Natural killer cell (primary cell): Measurements from ENCODE around the gene GRK2. TPM values are rescaled to one million over a fixed set of nuclear protein-coding genes. Genes with fewer than 3 reads are reported as not detected.

Experiments used
- ATAC-seq, 3 donors: fragments of 150-1000 bp in 2 of 3; fragments of 200-7000 bp in 1 of 3; cut with Tn5 transposase; 1 replicate in 1 of 3; 2 replicates in 2 of 3; pipeline ENCODE4 v1.10.0; 2021; ENCODE audit warnings: mild to moderate bottlenecking in 2 of 3, moderate library complexity in 2 of 3
- DNase-seq, 2 donors: peaks; one replicate each; pipeline versions ENCODE4 v3.0.0 to v3.0.0-alpha.2; 2013 to 2021; ENCODE audit warnings: mixed read lengths in 1 of 2
- H3K27ac ChIP-seq: one replicate; pipeline ENCODE4 v1.5.1; 2013; ENCODE audit warnings: mild to moderate bottlenecking, low read length
- H3K27me3 ChIP-seq: one replicate; pipeline ENCODE4 v1.6.1; 2013; ENCODE audit warnings: low read length; ENCODE audit not compliant: control insufficient read depth, insufficient read depth
- H3K36me3 ChIP-seq: one replicate; pipeline ENCODE4 v1.6.1; 2013; ENCODE audit warnings: low read length; ENCODE audit not compliant: control insufficient read depth, insufficient read depth
- H3K4me1 ChIP-seq: one replicate; pipeline ENCODE4 v1.6.1; 2013; ENCODE audit warnings: low read length; ENCODE audit not compliant: control insufficient read depth, insufficient read depth
- H3K4me3 ChIP-seq: one replicate; pipeline ENCODE4 v1.5.1; 2013; ENCODE audit warnings: low read length
- H3K9me3 ChIP-seq: one replicate; pipeline ENCODE4 v1.6.1; 2013; ENCODE audit warnings: low read length; ENCODE audit not compliant: control insufficient read depth, insufficient read depth
- H3K27ac Mint-ChIP-seq, 2 donors: one replicate each; pipeline ENCODE4 v1.8.0; 2022; ENCODE audit warnings: mild to moderate bottlenecking in 2 of 2, mixed read lengths in 2 of 2, moderate library complexity in 1 of 2
- H3K27me3 Mint-ChIP-seq, 2 donors: one replicate each; pipeline ENCODE4 v1.8.0; 2022; ENCODE audit warnings: low read depth in 2 of 2, mixed read lengths in 2 of 2
- H3K36me3 Mint-ChIP-seq: one replicate; pipeline ENCODE4 v1.8.0; 2022; ENCODE audit warnings: mixed read lengths
- H3K4me1 Mint-ChIP-seq, 2 donors: one replicate each; pipeline ENCODE4 v1.8.0; 2022; ENCODE audit warnings: mixed read lengths in 2 of 2
- H3K4me3 Mint-ChIP-seq: one replicate; pipeline ENCODE4 v1.8.0; 2022; ENCODE audit warnings: mild to moderate bottlenecking, moderate library complexity, mixed read lengths
- H3K9me3 Mint-ChIP-seq, 2 donors: one replicate each; pipeline ENCODE4 v1.8.0; 2022; ENCODE audit warnings: mixed read lengths in 2 of 2
- WGBS: methylation state at CpG from one replicate; pipeline ENCODE4 v1.1.7; 2013; ENCODE audit warnings: missing lambda C conversion rate; ENCODE audit not compliant: insufficient coverage; 5-methylcytosine and 5-hydroxymethylcytosine counted together
- intact Hi-C: fragments of 100-400 bp; cut with micrococcal nuclease; formaldehyde crosslinking; loops from one replicate; pipeline ENCODE4 v1.14.2; 2022
- total RNA-seq, 4 donors: library from RNA; stranded (reverse); fragments of 120-200 nt in 1 of 4; gene quantifications; one replicate each; pipeline versions ENCODE4 v1.2.3 to v1.2.4, GENCODE V29; 2013 to 2022
- TF ChIP-seq, protein P1 (sequence below): fragments of 200-600 bp; IDR thresholded peaks from one replicate; pipeline ENCODE4 v1.8.0; 2022; ENCODE audit warnings: antibody characterized with exemption

Gene GRK2
- total RNA-seq, 3 donors from 2014 or later (not counting 1 experiment from before 2014, with no cell fraction given): 390 to 482 (median 441) TPM

DNA sequence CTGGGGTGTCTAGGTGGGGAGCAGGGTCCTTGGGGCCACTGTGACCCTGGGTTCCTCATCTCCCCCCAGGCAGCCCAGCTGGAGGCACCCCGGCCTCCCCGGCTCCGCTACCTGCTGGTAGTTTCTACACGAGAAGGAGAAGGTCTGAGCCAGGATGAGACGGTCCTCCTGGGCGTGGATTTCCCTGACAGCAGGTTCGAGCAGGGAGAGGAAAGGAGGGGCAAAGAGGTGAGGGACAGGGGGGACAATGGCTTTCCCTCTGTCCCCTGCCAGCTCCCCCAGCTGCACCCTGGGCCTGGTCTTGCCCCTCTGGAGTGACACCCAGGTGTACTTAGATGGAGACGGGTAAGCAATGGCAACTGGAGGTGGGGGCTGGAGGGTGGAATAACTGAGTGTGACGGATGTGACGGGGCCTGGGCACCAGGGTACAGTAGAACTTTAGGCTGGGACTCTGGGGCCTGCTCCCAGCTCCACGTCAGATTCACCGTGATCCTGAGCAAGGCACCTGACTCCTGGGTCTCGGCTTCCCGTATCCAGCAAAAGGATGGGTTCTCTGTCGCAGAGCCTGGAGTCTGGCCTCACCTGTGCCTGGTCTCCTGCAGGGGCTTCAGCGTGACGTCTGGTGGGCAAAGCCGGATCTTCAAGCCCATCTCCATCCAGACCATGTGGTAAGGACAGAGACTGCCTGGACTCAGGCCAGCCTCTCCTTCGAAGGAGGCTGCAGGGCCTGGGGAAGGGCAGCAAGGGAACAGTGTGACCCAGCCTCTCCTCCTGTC, 40.7 kb downstream of the GRK2 start:
- H3K4me1 Mint-ChIP-seq: peaks cover 5 to 18% of the 10 kb centered on the region in 2 donors
- H3K4me3 ChIP-seq: no peak overlapping the region
- H3K36me3 Mint-ChIP-seq: no peaks in the 10 kb centered on the region
- H3K4me3 Mint-ChIP-seq: no peak overlapping the region
- no peaks in the 10 kb centered on the region for H3K27me3 ChIP-seq
- no peak overlapping the region for H3K27ac ChIP-seq
- H3K27me3 Mint-ChIP-seq: no peaks in the 10 kb centered on the region
- no peak overlapping the region for H3K27ac Mint-ChIP-seq
- WGBS: 95% methylated on average over 19 of the region's 19 CpGs
- H3K36me3 ChIP-seq: peaks cover 15% of the 10 kb centered on the region
- DNase-seq (no peak), ATAC-seq (no peak)
- H3K9me3 ChIP-seq: no peaks in the 10 kb centered on the region
- TF ChIP-seq, protein P1, sequence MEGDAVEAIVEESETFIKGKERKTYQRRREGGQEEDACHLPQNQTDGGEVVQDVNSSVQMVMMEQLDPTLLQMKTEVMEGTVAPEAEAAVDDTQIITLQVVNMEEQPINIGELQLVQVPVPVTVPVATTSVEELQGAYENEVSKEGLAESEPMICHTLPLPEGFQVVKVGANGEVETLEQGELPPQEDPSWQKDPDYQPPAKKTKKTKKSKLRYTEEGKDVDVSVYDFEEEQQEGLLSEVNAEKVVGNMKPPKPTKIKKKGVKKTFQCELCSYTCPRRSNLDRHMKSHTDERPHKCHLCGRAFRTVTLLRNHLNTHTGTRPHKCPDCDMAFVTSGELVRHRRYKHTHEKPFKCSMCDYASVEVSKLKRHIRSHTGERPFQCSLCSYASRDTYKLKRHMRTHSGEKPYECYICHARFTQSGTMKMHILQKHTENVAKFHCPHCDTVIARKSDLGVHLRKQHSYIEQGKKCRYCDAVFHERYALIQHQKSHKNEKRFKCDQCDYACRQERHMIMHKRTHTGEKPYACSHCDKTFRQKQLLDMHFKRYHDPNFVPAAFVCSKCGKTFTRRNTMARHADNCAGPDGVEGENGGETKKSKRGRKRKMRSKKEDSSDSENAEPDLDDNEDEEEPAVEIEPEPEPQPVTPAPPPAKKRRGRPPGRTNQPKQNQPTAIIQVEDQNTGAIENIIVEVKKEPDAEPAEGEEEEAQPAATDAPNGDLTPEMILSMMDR: no peak
- intact Hi-C loops: no loop called here
- no peaks in the 10 kb centered on the region for H3K9me3 Mint-ChIP-seq
- H3K4me1 ChIP-seq: peaks cover 30% of the 10 kb centered on the region

DNA sequence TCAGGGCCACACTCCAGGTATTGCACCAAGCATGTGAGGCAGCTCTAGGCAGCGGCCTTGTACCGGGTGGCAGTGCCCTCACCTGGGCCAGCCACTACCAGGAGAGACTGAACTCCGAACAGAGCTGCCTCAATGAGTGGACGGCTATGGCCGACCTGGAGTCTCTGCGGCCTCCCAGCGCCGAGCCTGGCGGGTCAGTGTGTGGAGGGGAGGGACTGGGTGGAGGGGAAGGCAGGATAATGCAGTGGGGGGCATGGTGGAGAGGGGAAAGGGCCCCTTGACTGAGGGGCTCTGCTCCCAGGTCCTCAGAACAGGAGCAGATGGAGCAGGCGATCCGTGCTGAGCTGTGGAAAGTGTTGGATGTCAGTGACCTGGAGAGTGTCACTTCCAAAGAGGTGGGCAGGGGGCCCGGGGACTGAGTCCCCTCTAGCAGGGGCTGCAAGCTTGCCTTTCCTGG, 41.3 kb downstream of the GRK2 start:
- peaks cover 15% of the 10 kb centered on the region for H3K36me3 ChIP-seq
- Mint-ChIP-seq H3K9me3 (no peaks in the 10 kb centered on the region), H3K27me3 (no peaks in the 10 kb centered on the region), H3K4me3 (no peak overlapping the region), H3K4me1 (peaks cover 9 to 18% of the 10 kb centered on the region in 2 donors), H3K36me3 (no peaks in the 10 kb centered on the region), H3K27ac (no peak overlapping the region)
- intact Hi-C loops: no loop called here
- 92% methylated on average over 12 of the region's 12 CpGs for WGBS
- H3K27me3 ChIP-seq: no peaks in the 10 kb centered on the region
- TF ChIP-seq, protein P1: no peak
- H3K4me3 ChIP-seq: no peak overlapping the region
- DNase-seq (no peak), ATAC-seq (no peak)
- no peaks in the 10 kb centered on the region for H3K9me3 ChIP-seq
- H3K4me1 ChIP-seq: peaks cover 30% of the 10 kb centered on the region
- H3K27ac ChIP-seq: no peak overlapping the region

DNA sequence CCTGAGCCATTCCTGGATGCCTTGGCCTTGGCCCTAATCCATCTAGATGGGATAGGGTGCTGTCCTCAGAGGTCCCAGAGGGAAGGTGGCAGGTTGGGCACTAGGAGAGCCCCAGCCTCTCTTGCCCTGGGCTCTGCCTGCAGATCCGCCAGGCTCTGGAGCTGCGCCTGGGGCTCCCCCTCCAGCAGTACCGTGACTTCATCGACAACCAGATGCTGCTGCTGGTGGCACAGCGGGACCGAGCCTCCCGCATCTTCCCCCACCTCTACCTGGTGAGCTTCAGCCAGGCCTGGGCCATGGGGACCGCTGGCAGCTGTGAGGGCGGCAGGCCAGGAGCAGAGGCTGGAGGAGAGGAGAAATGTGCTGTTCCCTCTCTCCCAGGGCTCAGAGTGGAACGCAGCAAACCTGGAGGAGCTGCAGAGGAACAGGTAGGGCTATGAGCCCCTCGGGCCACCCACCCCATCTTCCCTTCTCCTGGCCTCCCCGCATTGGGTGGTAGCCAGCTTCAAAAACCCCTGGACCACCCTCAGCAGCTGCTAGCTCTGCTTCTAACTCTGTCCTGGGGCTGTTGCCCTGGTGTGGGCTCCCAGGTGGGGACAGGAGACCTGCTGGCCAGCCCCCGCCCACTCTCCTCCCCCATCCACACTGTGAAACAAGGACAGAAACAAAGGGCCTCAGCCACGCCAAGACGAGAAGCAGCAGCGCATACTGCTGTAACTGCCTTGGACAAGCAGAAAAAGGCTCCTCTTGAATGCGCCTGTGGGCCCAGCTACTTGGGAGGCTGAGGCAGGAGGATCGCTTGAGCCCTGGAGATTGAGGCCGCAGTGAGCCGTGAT, 42.0 kb downstream of the GRK2 start:
- WGBS: 94% methylated on average over 20 of the region's 20 CpGs
- Histone ChIP-seq H3K36me3 (peaks cover 15% of the 10 kb centered on the region), H3K4me3 (no peak overlapping the region), H3K9me3 (no peaks in the 10 kb centered on the region), H3K27ac (no peak overlapping the region), H3K27me3 (no peaks in the 10 kb centered on the region), H3K4me1 (peaks cover 31% of the 10 kb centered on the region)
- ATAC-seq: no peak
- Mint-ChIP-seq H3K4me1 (peaks cover 13 to 20% of the 10 kb centered on the region in 2 donors), H3K4me3 (no peak overlapping the region), H3K36me3 (no peaks in the 10 kb centered on the region), H3K27ac (no peak overlapping the region), H3K9me3 (no peaks in the 10 kb centered on the region), H3K27me3 (no peaks in the 10 kb centered on the region)
- intact Hi-C loops: no loop called here
- TF ChIP-seq, protein P1: no peak
- DNase-seq: no peak
